ENCODE results near the gene VSIG4.

GRCh38 chrX:65999563-66000148 is 40.2 kb downstream of the VSIG4 start:
- TF ChIP-seq CTCF (IDR thresholded peaks at IDR 0.05) (no peak), POLR2A (IDR thresholded peaks at IDR 0.05) (no peak)

Data from testis (tissue), 2 donors.